H1 (cell line): ENCODE results near the gene PPP1R2. TPM values are rescaled to one million over a fixed set of nuclear protein-coding genes. Genes with fewer than 3 reads are reported as not detected.

Source experiments
- CTCF ChIA-PET: fragments of 300-600 bp; sonication (Branson Sonifier 250); formaldehyde crosslinking; loops from one replicate; lab custom pipeline; 2021; ENCODE audit not compliant: partially characterized antibody; lab: Charles Lee
- POLR2A ChIA-PET: fragments of 300-600 bp; sonication (Branson Sonifier 250); formaldehyde crosslinking; loops from one replicate; lab custom pipeline; 2021; ENCODE audit warnings: inconsistent platforms; ENCODE audit not compliant: partially characterized antibody; lab: Charles Lee
- DNase-seq, 2 experiments: peaks; one replicate each; pipeline versions ENCODE4 v3.0.0 to v3.0.0-alpha.2; 2010 to 2022; ENCODE audit warnings: low spot score in 2 of 2, low read depth in 1 of 2, mixed read lengths in 1 of 2
- FAIRE-seq: peaks from 2 replicates; lab custom pipeline; 2011; peaks lifted over from hg19 to GRCh38; lab: Jason Lieb, UNC
- H2AFZ ChIP-seq: 2 replicates; pipeline ENCODE4 v1.8.1; 2012; ENCODE audit warnings: low read length, inconsistent platforms
- H2AK5ac ChIP-seq: 2 replicates; pipeline ENCODE4 v1.6.1; 2013; ENCODE audit warnings: low read depth, low read length
- H2BK120ac ChIP-seq: replicated peaks from 2 replicates; pipeline ENCODE3; 2013; ENCODE audit warnings: low read depth, low read length, inconsistent platforms
- H2BK12ac ChIP-seq: 2 replicates; pipeline ENCODE4 v1.6.1; 2013; ENCODE audit warnings: low read depth, low read length
- H2BK15ac ChIP-seq: 2 replicates; pipeline ENCODE4 v1.6.1; 2013; ENCODE audit warnings: low read length
- H2BK20ac ChIP-seq: 2 replicates; pipeline ENCODE4 v1.6.1; 2013; ENCODE audit warnings: low read length
- H2BK5ac ChIP-seq: 2 replicates; pipeline ENCODE4 v1.6.1; 2013; ENCODE audit warnings: low read depth, low read length
- H3K14ac ChIP-seq: 2 replicates; pipeline ENCODE4 v1.6.1; 2013; ENCODE audit warnings: inconsistent platforms; ENCODE audit not compliant: insufficient read length
- H3K18ac ChIP-seq: 2 replicates; pipeline ENCODE4 v1.6.1; 2013; ENCODE audit warnings: low read length; ENCODE audit errors: extremely low read depth
- H3K23ac ChIP-seq: 2 replicates; pipeline ENCODE4 v1.6.1; 2013; ENCODE audit warnings: inconsistent platforms; ENCODE audit not compliant: insufficient read length
- H3K23me2 ChIP-seq: 2 replicates; pipeline ENCODE4 v1.6.1; 2013; ENCODE audit warnings: low read depth, low read length
- H3K27ac ChIP-seq: 2 replicates; pipeline ENCODE4 v1.6.1; 2011; ENCODE audit warnings: low read depth, low read length, inconsistent platforms
- H3K27me3 ChIP-seq, 4 experiments: replicated peaks in 1 of 4; 1 replicate in 1 of 4; 2 replicates in 3 of 4; pipeline versions ENCODE4 v1.6.1 to v1.8.1; 2011 to 2013; ENCODE audit warnings: low read length in 3 of 4, mild to moderate bottlenecking in 3 of 4, inconsistent platforms in 2 of 4, mixed read lengths in 2 of 4, moderate library complexity in 1 of 4; ENCODE audit not compliant: control insufficient read depth in 3 of 4, insufficient read depth in 3 of 4; ENCODE audit errors: extremely low read depth in 1 of 4
- H3K36me3 ChIP-seq, 4 experiments: 2 replicates each; pipeline versions ENCODE4 v1.6.1 to v1.8.1; 2011 to 2013; ENCODE audit warnings: mild to moderate bottlenecking in 4 of 4, low read length in 3 of 4, moderate library complexity in 2 of 4, control low read depth in 1 of 4, inconsistent platforms in 1 of 4; ENCODE audit not compliant: insufficient read depth in 4 of 4, control insufficient read depth in 2 of 4
- H3K4ac ChIP-seq: replicated peaks from 2 replicates; pipeline ENCODE3; 2013; ENCODE audit warnings: low read length, low read depth, mixed read lengths, inconsistent platforms; ENCODE audit not compliant: insufficient read length
- H3K4me1 ChIP-seq, 4 experiments: replicated peaks in 1 of 4; 1 replicate in 1 of 4; 2 replicates in 3 of 4; pipeline versions ENCODE4 v1.6.1 to v1.8.1; 2011 to 2013; ENCODE audit warnings: low read length in 3 of 4, inconsistent platforms in 2 of 4, mixed read lengths in 1 of 4; ENCODE audit not compliant: insufficient read depth in 4 of 4, control insufficient read depth in 3 of 4
- H3K4me2 ChIP-seq, 2 experiments: 2 replicates each; pipeline versions ENCODE4 v1.6.1 to v1.8.1; 2011 to 2013; ENCODE audit warnings: low read depth in 2 of 2, low read length in 2 of 2, control low read depth in 1 of 2, inconsistent platforms in 1 of 2, mild to moderate bottlenecking in 1 of 2; ENCODE audit not compliant: insufficient read depth in 1 of 2
- H3K4me3 ChIP-seq, 4 experiments: fragments of 200-600, 300-600 bp in 1 of 4; sonication (generic), shearing (Covaris generic), sonication (Bioruptor Twin) in 1 of 4; 2 replicates each; pipeline versions ENCODE4 v1.5.1 to v1.8.1; 2011 to 2016; ENCODE audit warnings: low read length in 4 of 4, low read depth in 3 of 4, control low read depth in 2 of 4, inconsistent platforms in 2 of 4, mild to moderate bottlenecking in 2 of 4, mixed read lengths in 1 of 4, moderate library complexity in 1 of 4; ENCODE audit not compliant: insufficient read depth in 2 of 4; ENCODE audit errors: extremely low read depth in 1 of 4
- H3K56ac ChIP-seq: replicated peaks from 2 replicates; pipeline ENCODE3; 2013; ENCODE audit warnings: low read depth, mild to moderate bottlenecking, mixed read lengths, low read length, inconsistent platforms; ENCODE audit not compliant: insufficient read length
- H3K79me1 ChIP-seq: 2 replicates; pipeline ENCODE4 v1.6.1; 2013; ENCODE audit warnings: low read depth, low read length, control low read depth
- H3K79me2 ChIP-seq, 2 experiments: 2 replicates each; pipeline versions ENCODE4 v1.6.1 to v1.8.1; 2012 to 2013; ENCODE audit warnings: low read length in 2 of 2, mild to moderate bottlenecking in 2 of 2, inconsistent platforms in 1 of 2; ENCODE audit not compliant: insufficient read depth in 2 of 2, control insufficient read depth in 1 of 2
- H3K9ac ChIP-seq, 4 experiments: replicated peaks in 1 of 4; 1 replicate in 1 of 4; 2 replicates in 3 of 4; pipeline versions ENCODE4 v1.6.1 to v1.8.1; 2011 to 2013; ENCODE audit warnings: low read depth in 3 of 4, low read length in 3 of 4, control low read depth in 2 of 4, mild to moderate bottlenecking in 2 of 4, moderate library complexity in 2 of 4, inconsistent platforms in 1 of 4; ENCODE audit errors: extremely low read depth in 1 of 4
- H3K9me3 ChIP-seq, 2 experiments: 2 replicates each; pipeline versions ENCODE4 v1.6.1 to v1.8.1; 2012 to 2013; ENCODE audit warnings: mild to moderate bottlenecking in 2 of 2, moderate library complexity in 2 of 2, control low read depth in 1 of 2, inconsistent platforms in 1 of 2, low read depth in 1 of 2, low read length in 1 of 2, mixed read lengths in 1 of 2; ENCODE audit not compliant: insufficient read depth in 2 of 2
- H4K20me1 ChIP-seq, 2 experiments: replicated peaks in 1 of 2; 2 replicates each; pipeline versions ENCODE3 to v1.8.1; 2011 to 2013; ENCODE audit warnings: inconsistent platforms in 2 of 2, low read length in 2 of 2, mild to moderate bottlenecking in 1 of 2; ENCODE audit not compliant: insufficient read depth in 2 of 2, control insufficient read depth in 1 of 2
- H4K5ac ChIP-seq: 2 replicates; pipeline ENCODE4 v1.6.1; 2013; ENCODE audit warnings: low read length, low read depth, mixed read lengths, inconsistent platforms; ENCODE audit not compliant: insufficient read length
- H4K8ac ChIP-seq: 2 replicates; pipeline ENCODE4 v1.8.0; 2013; ENCODE audit warnings: mild to moderate bottlenecking, moderate library complexity, low read length, inconsistent platforms; ENCODE audit not compliant: insufficient read depth; ENCODE audit errors: extremely low read depth
- H4K91ac ChIP-seq: replicated peaks from 2 replicates; pipeline ENCODE3; 2013; ENCODE audit warnings: low read length, mixed read lengths, inconsistent platforms; ENCODE audit not compliant: insufficient read length
- CBX5 ChIP-seq: fragments of 300-800, 300-1000 bp; sonication (generic); IDR thresholded peaks from 2 replicates; pipeline ENCODE4 v1.7.1; 2016; ENCODE audit warnings: antibody characterized with exemption, low read length, low read depth
- CREB1 ChIP-seq: IDR thresholded peaks from 2 replicates; pipeline ENCODE4 v1.6.1; 2012; ENCODE audit warnings: inconsistent platforms
- CTBP2 ChIP-seq: IDR thresholded peaks from 2 replicates; pipeline ENCODE4 v1.7.0; 2011; ENCODE audit warnings: borderline replicate concordance, mild to moderate bottlenecking, moderate library complexity, mixed read lengths, low read length; ENCODE audit not compliant: insufficient read depth, insufficient read length
- EZH2 ChIP-seq: fragments of 200-600 bp; sonication (generic); IDR thresholded peaks from 2 replicates; pipeline ENCODE4 v1.7.1; 2012; ENCODE audit warnings: low read depth, mild to moderate bottlenecking, moderate library complexity, low read length, inconsistent platforms; ENCODE audit not compliant: severe bottlenecking
- PHF8 ChIP-seq: fragments of 200-600 bp; sonication (generic); conservative IDR thresholded peaks from 2 replicates; pipeline ENCODE4 v1.7.1; 2012; ENCODE audit warnings: low read depth, mild to moderate bottlenecking, inconsistent platforms, low read length, moderate library complexity
- POLR2A ChIP-seq, 2 experiments: IDR thresholded peaks; 1 replicate in 1 of 2; 2 replicates in 1 of 2; pipeline ENCODE4 v1.6.1; 2011; ENCODE audit warnings: low read depth in 2 of 2, low read length in 2 of 2, mild to moderate bottlenecking in 2 of 2; ENCODE audit errors: control extremely low read depth in 1 of 2
- RNF2 ChIP-seq: fragments of 200-900, 300-1000 bp; sonication (generic); IDR thresholded peaks from 2 replicates; pipeline ENCODE4 v1.7.1; 2016; ENCODE audit warnings: borderline replicate concordance, low read depth, mild to moderate bottlenecking, antibody characterized with exemption, low read length; ENCODE audit not compliant: poor library complexity, severe bottlenecking; ENCODE audit errors: missing control alignments
- SAP30 ChIP-seq: fragments of 300-600 bp; sonication (generic); IDR thresholded peaks from 2 replicates; pipeline ENCODE4 v1.7.1; 2012; ENCODE audit warnings: low read length, moderate library complexity, mild to moderate bottlenecking, inconsistent platforms; ENCODE audit not compliant: insufficient read depth, insufficient replicate concordance
- TAF1 ChIP-seq: IDR thresholded peaks from 2 replicates; pipeline ENCODE4 v1.6.1; 2011; ENCODE audit warnings: mild to moderate bottlenecking, low read depth, low read length
- TBP ChIP-seq: IDR thresholded peaks from 2 replicates; pipeline ENCODE4 v1.6.1; 2011; ENCODE audit warnings: low read depth, low read length, improper control_type of control experiment
- ZNF274 ChIP-seq: IDR thresholded peaks from 2 replicates; pipeline ENCODE4 v1.7.0; 2012; ENCODE audit warnings: low read length, borderline replicate concordance; ENCODE audit errors: extremely low read depth
- polyA plus RNA-seq, 7 experiments: library from polyadenylated mRNA; depleted of rRNA in 3 of 7; stranded (reverse) in 5 of 7; unstranded in 2 of 7; fragments of >200 nt in 5 of 7; fragments of 200-250 nt in 2 of 7; gene quantifications; 1 replicate in 5 of 7; 2 replicates in 1 of 7; 4 replicates in 1 of 7; pipeline versions ENCODE4 v1.2.1 to v1.2.3, GENCODE V29; 2011 to 2013; ENCODE audit warnings: missing spikeins in 2 of 7, mixed read lengths in 2 of 7
- total RNA-seq: library from RNA; stranded (reverse); fragmentation: NEBNext Ultra II Directional; extraction: Animal tissue kit (Norgen Biotek cat#: 25700); gene quantifications from 2 replicates; pipeline ENCODE4 v1.2.1, GENCODE V29; 2021
- TF ChIP-seq, protein P1 (sequence below): IDR thresholded peaks from 2 replicates; pipeline ENCODE4 v1.6.1; 2012; ENCODE audit warnings: low read length, inconsistent platforms

Gene PPP1R2
- total and polyA plus RNA-seq, 2 of the 8 experiments (the other 6 are each of a cell fraction or from before 2014, with no cell fraction given): 14.0 to 26.5 TPM

DNA sequence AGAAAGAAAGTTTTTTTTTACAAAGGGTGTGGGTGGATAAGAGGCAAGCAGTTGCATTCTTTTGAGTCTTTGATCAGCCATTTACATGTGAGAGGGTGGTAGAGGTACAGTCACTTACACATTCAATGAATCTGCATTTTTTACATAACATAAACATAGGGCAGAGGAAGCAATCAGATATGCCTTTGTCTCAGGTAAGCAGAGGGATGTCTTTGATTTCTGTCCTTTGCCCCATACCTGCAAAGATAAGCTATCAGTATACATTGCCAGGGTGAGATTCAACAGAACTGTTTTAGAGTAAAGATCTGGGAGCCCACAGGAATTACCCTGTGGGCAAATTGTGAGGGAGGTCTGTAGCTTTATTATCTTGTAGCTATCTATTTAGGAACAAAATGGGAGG lies 5.4 kb upstream of the PPP1R2 start:
- peaks cover 1 to 15% (median 13%) of the 10 kb centered on the region in 4 experiments; a peak in 6 of 7 replicates for H3K27me3 ChIP-seq
- H2BK15ac ChIP-seq: no peak overlapping the region
- no peaks in the 10 kb centered on the region for H3K79me2 ChIP-seq
- no peak overlapping the region for H4K5ac ChIP-seq
- POLR2A ChIA-PET: interaction anchor here (0.6 kb wide), 1 partner anchor 905 kb away, joined by 4 read pairs; no protein-coding TSS in a partner anchor
- H2AFZ ChIP-seq: no peak overlapping the region
- no peaks in the 10 kb centered on the region for H3K79me1 ChIP-seq
- H3K27ac ChIP-seq: no peak overlapping the region
- H3K18ac ChIP-seq: no peak overlapping the region
- H4K91ac ChIP-seq: no peak overlapping the region
- no peak overlapping the region for H2BK20ac ChIP-seq
- H3K36me3 ChIP-seq: no peaks in the 10 kb centered on the region
- no peak overlapping the region for H3K56ac ChIP-seq
- H3K9me3 ChIP-seq: no peaks in the 10 kb centered on the region
- peaks cover 1% of the 10 kb centered on the region for H3K23me2 ChIP-seq
- H3K23ac ChIP-seq: no peak overlapping the region
- peak overlapping the region; percentile 40 to 46; a peak in 3 of 4 replicates for H3K4me2 ChIP-seq
- peaks cover 2 to 14% (median 4%) of the 10 kb centered on the region in 4 experiments; a peak in 6 of 7 replicates for H3K4me1 ChIP-seq
- DNase-seq (no peak), FAIRE-seq (no peak)
- H2BK5ac ChIP-seq: peak overlapping the region; percentile 11; the same call in 1 of the 2 replicates
- no peak overlapping the region for H2BK120ac ChIP-seq
- no peak overlapping the region for H2AK5ac ChIP-seq
- no peak overlapping the region for H4K8ac ChIP-seq
- H3K4ac ChIP-seq: no peak overlapping the region
- peak overlapping the region in 1 of 4 experiments; percentile 33; a peak in 2 of 8 replicates for H3K4me3 ChIP-seq
- 0 out of 2 replicates have a peak overlapping the region, but pooled peaks have one; percentile 18 for H2BK12ac ChIP-seq
- no peak overlapping the region for H3K14ac ChIP-seq
- CTCF ChIA-PET: interaction anchor here (0.7 to 1.4 kb wide), 2 partner anchors 10 to 30 kb away, joined by 3 to 6 read pairs; no protein-coding TSS in a partner anchor
- H4K20me1 ChIP-seq: no peaks in the 10 kb centered on the region
- no peak overlapping the region for H3K9ac ChIP-seq
- no peak for TF ChIP-seq RNF2
- TF ChIP-seq SAP30: no peak
- no peak for TF ChIP-seq EZH2
- TF ChIP-seq CBX5: no peak
- no peak for TF ChIP-seq TBP
- TF ChIP-seq, protein P1, sequence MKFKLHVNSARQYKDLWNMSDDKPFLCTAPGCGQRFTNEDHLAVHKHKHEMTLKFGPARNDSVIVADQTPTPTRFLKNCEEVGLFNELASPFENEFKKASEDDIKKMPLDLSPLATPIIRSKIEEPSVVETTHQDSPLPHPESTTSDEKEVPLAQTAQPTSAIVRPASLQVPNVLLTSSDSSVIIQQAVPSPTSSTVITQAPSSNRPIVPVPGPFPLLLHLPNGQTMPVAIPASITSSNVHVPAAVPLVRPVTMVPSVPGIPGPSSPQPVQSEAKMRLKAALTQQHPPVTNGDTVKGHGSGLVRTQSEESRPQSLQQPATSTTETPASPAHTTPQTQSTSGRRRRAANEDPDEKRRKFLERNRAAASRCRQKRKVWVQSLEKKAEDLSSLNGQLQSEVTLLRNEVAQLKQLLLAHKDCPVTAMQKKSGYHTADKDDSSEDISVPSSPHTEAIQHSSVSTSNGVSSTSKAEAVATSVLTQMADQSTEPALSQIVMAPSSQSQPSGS: no peak
- TF ChIP-seq TAF1: no peak
- no peak for TF ChIP-seq POLR2A (IDR thresholded peaks at IDR 0.05; ENCODE audit: control extremely low read depth in 1 of 2, low read depth in 2 of 2, low read length in 2 of 2)
- TF ChIP-seq ZNF274: no peak
- no peak for TF ChIP-seq CTBP2
- no peak for TF ChIP-seq PHF8
- TF ChIP-seq CREB1: no peak
